ENCODE data around the gene VSNL1.

Gene VSNL1

GRCh38 chr2:17615728-17616351 is 75.3 kb downstream of the VSNL1 start:
- DNase-seq, result no peak

- DNase-seq, result no peak
Observed at GRCh38 chr2:17616405-17616804, 75.9 kb downstream of the VSNL1 start.

- no peak for DNase-seq
Observed at GRCh38 chr2:17617516-17617915, 77.0 kb downstream of the VSNL1 start.

GRCh38 chr2:17617955-17618354 is 77.5 kb downstream of the VSNL1 start:
- no peak for DNase-seq

- DNase-seq, result no peak
Observed at GRCh38 chr2:17620280-17620679, 79.8 kb downstream of the VSNL1 start.

- DNase-seq, result no peak
Observed at GRCh38 chr2:17620841-17621240, 80.3 kb downstream of the VSNL1 start.

GRCh38 chr2:17621781-17622180 is 81.3 kb downstream of the VSNL1 start:
- no peak for DNase-seq

- DNase-seq, result no peak
Observed at GRCh38 chr2:17625446-17625845, 85.0 kb downstream of the VSNL1 start.

GRCh38 chr2:17626986-17627385 is 86.5 kb downstream of the VSNL1 start:
- DNase-seq, result no peak

GRCh38 chr2:17627434-17627833 is 86.9 kb downstream of the VSNL1 start:
- no peak for DNase-seq

GRCh38 chr2:17628349-17629261 is 88.1 kb downstream of the VSNL1 start:
- DNase-seq, result no peak

- DNase-seq, result no peak
Observed at GRCh38 chr2:17630089-17630488, 89.6 kb downstream of the VSNL1 start.

- DNase-seq, result no peak
Observed at GRCh38 chr2:17634997-17635396, 94.5 kb downstream of the VSNL1 start.

GRCh38 chr2:17636257-17636656 is 95.8 kb downstream of the VSNL1 start:
- DNase-seq, result no peak

- no peak for DNase-seq
Observed at GRCh38 chr2:17637131-17637906, 96.8 kb downstream of the VSNL1 start.

GRCh38 chr2:17638196-17638743 is 97.8 kb downstream of the VSNL1 start:
- no peak for DNase-seq

- no peak for DNase-seq
Observed at GRCh38 chr2:17640406-17640805, 99.9 kb downstream of the VSNL1 start.

- no peak for DNase-seq
Observed at GRCh38 chr2:17643031-17643615, 102.6 kb downstream of the VSNL1 start.

- DNase-seq, result no peak
Observed at GRCh38 chr2:17644997-17645720, 104.7 kb downstream of the VSNL1 start.

GRCh38 chr2:17646081-17646554 is 105.6 kb downstream of the VSNL1 start:
- peak; percentile 21 for DNase-seq

GRCh38 chr2:17646838-17647701 is 106.6 kb downstream of the VSNL1 start:
- DNase-seq, result no peak

All from central memory CD4-positive, alpha-beta T cell (primary cell).